Psoas muscle (tissue), 8 donors: ENCODE measurements around the gene LAMA1. TPM values are rescaled to one million over a fixed set of nuclear protein-coding genes. Genes with fewer than 3 reads are reported as not detected.

Experiments used
- ATAC-seq, 4 donors: fragments of 200-7000 bp; cut with Tn5 transposase; one replicate each; pipeline ENCODE4 v1.9.1; 2020; ENCODE audit warnings: moderate library complexity in 3 of 4, mild to moderate bottlenecking in 2 of 4
- DNase-seq, 2 donors: peaks; one replicate each; pipeline ENCODE4 v3.0.0-alpha.2; 2020
- H3K27ac ChIP-seq: fragments of 200-600 bp; one replicate; pipeline ENCODE4 v1.8.0; 2022
- H3K27me3 ChIP-seq, 3 donors: fragments of 200-600 bp in 1 of 3; one replicate each; pipeline versions ENCODE4 v1.6.1 to v1.8.0; 2013 to 2022; ENCODE audit warnings: low read length in 2 of 3, mild to moderate bottlenecking in 2 of 3, moderate library complexity in 1 of 3; ENCODE audit not compliant: insufficient read depth in 3 of 3
- H3K36me3 ChIP-seq, 2 donors: fragments of 200-600 bp in 1 of 2; one replicate each; pipeline versions ENCODE4 v1.6.1 to v1.8.0; 2013 to 2022; ENCODE audit warnings: low read depth in 1 of 2, mild to moderate bottlenecking in 1 of 2, moderate library complexity in 1 of 2; ENCODE audit not compliant: insufficient read depth in 1 of 2
- H3K4me1 ChIP-seq: fragments of 200-600 bp; one replicate; pipeline ENCODE4 v1.8.0; 2022
- H3K4me3 ChIP-seq: fragments of 200-600 bp; one replicate; pipeline ENCODE4 v1.8.0; 2022; ENCODE audit warnings: mild to moderate bottlenecking
- H3K9me3 ChIP-seq: fragments of 200-600 bp; one replicate; pipeline ENCODE4 v1.8.0; 2022
- CTCF ChIP-seq: fragments of 200-600 bp; IDR thresholded peaks from one replicate; pipeline ENCODE4 v1.8.0; 2022; ENCODE audit warnings: antibody characterized with exemption
- WGBS, 3 donors: extraction: QIAGEN DNeasy Blood & Tissue Kit; methylation state at CpG; one replicate each; pipeline versions ENCODE4 v1.1.6 to v1.1.7; 2013; 5-methylcytosine and 5-hydroxymethylcytosine counted together
- intact Hi-C, 2 donors: fragments of 100-400 bp; cut with DNase I; formaldehyde crosslinking; loops; one replicate each; pipeline versions ENCODE4 v1.11.0 to v1.14.2; 2022
- polyA plus RNA-seq, 3 donors: library from polyadenylated mRNA; stranded (reverse); fragments of 200-250 nt; gene quantifications; one replicate each; pipeline ENCODE4 v1.2.3, GENCODE V29; 2013
- total RNA-seq, 4 donors: library from RNA; stranded (reverse); fragmentation: NEBNext Ultra II Directional in 2 of 4; extraction: Animal tissue kit (Norgen Biotek cat#: 25700) in 2 of 4; gene quantifications; one replicate each; pipeline versions ENCODE4 v1.2.1 to v1.2.4, GENCODE V29; 2021 to 2023
- donor health status: healthy with polysubstance abuse.
- donor health status: DM: no; HTN: no; CAD: no; lungs with moderate emphysema.
- donor health status: Bipolar disorder and iron deficiency.
- donor health status: healthy.
- donor health status: DM: yes; HTN: yes; CAD: no.
- donor health status: DM: no; HTN: no; CAD: no.
- donor health status: DM: no; HTN: no; CAD: no.
- donor health status: DM: yes; HTN: yes; CAD: no.

LAMA1 gene
- total and polyA plus RNA-seq, 7 donors: 0.04 to 2.6 (median 0.11) TPM; not detected in 1

- Histone ChIP-seq H3K4me3 (no peak overlapping the region), H3K27ac (no peak overlapping the region), H3K36me3 (no peaks in the 10 kb centered on the region), H3K4me1 (no peaks in the 10 kb centered on the region), H3K27me3 (no peaks in the 10 kb centered on the region), H3K9me3 (no peaks in the 10 kb centered on the region)
- WGBS, 3 donors: 56 to 66% (median 62%) methylated on average over 6 of the region's 6 CpGs
- intact Hi-C loops: no loop called here
- DNase-seq (no peak), ATAC-seq (no peak)
- TF ChIP-seq CTCF: no peak
Measured at GRCh38 chr18:7084080-7085065, 33.2 kb downstream of the LAMA1 start.

DNA sequence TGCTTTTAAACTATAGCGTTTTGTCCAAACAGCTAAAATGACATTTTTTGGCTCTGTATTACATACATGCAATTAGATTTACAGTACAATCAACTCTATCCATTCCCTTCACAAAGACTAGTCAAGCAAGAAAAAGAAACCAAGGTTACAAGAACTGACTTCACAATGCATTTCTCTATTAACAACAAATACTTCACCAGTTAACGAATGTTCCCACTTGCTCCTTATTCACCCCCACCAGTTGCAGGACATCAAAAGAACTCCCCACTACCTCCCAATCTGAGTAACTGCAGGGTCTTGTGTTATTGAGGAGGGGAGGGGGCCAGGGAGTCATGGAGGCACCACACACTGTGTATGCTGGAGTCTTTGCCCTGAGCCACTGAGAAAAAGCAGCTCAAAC is 34.9 kb downstream of the LAMA1 start:
- no peaks in the 10 kb centered on the region for H3K27me3 ChIP-seq
- no peaks in the 10 kb centered on the region for H3K9me3 ChIP-seq
- WGBS, 3 donors: 95 to 98% (median 95%) methylated on average over 2 of the region's 2 CpGs
- H3K27ac ChIP-seq: no peak overlapping the region
- H3K4me1 ChIP-seq: no peaks in the 10 kb centered on the region
- no peaks in the 10 kb centered on the region for H3K36me3 ChIP-seq
- no peak overlapping the region for H3K4me3 ChIP-seq
- ATAC-seq: no peak
- TF ChIP-seq CTCF: no peak
- no peak for DNase-seq
- intact Hi-C loops: no loop called here

DNA sequence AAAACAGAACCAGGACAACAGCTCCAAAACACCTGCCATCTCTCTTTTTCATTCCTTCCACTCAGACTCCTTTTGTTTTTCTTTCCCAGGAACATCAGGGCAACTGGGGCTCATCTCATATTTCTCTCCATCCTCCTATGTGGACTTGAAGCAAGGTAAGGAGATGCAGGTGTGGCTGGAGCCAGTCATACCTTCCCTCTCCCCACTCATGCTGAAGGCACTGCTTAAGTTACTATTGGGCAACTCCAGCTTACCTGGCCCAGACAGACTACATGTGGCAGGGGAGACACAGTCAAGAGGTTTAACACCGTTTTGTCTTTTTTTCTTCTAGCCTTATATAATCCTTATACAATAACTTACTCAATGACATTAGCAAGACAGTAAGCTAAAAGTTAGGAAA is 38.4 kb downstream of the LAMA1 start:
- WGBS, 3 donors: 88 to 100% (median 90%) methylated on average over 1 of the region's 1 CpG
- no peak for ATAC-seq
- H3K36me3 ChIP-seq: no peaks in the 10 kb centered on the region
- intact Hi-C loops: no loop called here
- H3K27me3 ChIP-seq: no peaks in the 10 kb centered on the region
- no peak for DNase-seq
- no peak for TF ChIP-seq CTCF
- no peaks in the 10 kb centered on the region for H3K9me3 ChIP-seq
- H3K27ac ChIP-seq: no peak overlapping the region
- no peak overlapping the region for H3K4me3 ChIP-seq
- H3K4me1 ChIP-seq: no peaks in the 10 kb centered on the region

DNA sequence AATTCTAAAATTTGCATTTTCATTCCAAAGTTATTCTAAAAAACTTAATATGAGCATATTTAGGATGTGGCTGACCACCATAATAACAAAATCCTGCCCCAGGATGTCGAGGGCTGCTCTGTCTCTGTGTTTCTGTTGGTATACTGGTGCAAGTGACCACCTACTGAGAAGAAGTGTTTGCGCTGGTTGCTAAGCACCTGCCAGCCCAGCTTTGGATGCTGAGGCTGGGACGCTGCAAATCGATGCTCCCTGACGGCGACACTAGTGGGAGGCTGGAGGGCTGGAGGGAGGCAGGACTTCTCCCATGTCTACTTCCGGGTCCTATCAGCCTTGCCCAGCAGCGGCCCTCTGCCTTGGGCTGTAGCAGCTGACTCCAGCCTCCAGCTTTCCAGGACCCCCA is 45.0 kb downstream of the LAMA1 start:
- Histone ChIP-seq H3K4me3 (no peak overlapping the region), H3K4me1 (no peaks in the 10 kb centered on the region), H3K36me3 (no peaks in the 10 kb centered on the region), H3K9me3 (no peaks in the 10 kb centered on the region), H3K27ac (no peak overlapping the region), H3K27me3 (peaks cover 0 to 4% (median 0%) of the 10 kb centered on the region in 3 donors)
- ATAC-seq: no peak
- 64 to 78% (median 71%) methylated on average over 8 of the region's 8 CpGs for WGBS, 3 donors
- no peak for TF ChIP-seq CTCF
- intact Hi-C loops: no loop called here
- DNase-seq: no peak
